ENCODE data around the gene TRMT44. TPM values are rescaled to one million over a fixed set of nuclear protein-coding genes. Genes with fewer than 3 reads are reported as not detected.

TRMT44 gene
- total RNA-seq, 1 experiment from 2014 or later = 22.9 TPM

DNA sequence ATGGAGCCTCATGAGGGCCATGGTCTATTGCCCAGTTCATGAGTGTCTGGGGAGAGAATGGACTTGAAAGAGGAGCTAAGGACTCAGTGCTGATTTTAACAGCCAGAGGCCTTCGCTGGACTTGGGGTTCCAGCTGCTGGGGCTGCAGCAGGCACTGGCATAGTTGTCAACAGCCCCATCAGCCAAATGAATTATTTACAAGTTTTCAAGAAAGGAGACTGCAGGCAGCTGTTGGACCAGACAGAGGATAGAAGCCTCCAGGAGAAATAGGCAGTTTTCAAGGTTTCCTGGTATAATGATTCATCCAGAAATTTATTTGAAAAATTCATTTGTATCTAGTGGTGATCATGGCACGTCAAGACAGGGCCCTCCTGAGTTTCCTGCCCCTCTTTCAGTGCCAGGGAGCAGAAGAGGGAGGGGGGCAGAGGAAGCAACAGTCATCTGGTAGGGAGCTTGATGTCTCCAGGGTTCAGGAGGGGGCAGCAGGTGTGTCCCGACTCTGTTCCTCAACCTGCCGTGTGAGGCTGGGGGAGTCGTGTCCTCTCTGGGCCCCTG, 76.5 kb downstream of the TRMT44 start:
- no peaks in the 10 kb centered on the region for H3K36me3 ChIP-seq (ENCODE audit: insufficient read depth, low read length, poor library complexity, severe bottlenecking)
- CTCF ChIA-PET = no interaction called here
- H3K4me3 ChIP-seq (ENCODE audit: low read depth, low read length, poor library complexity, severe bottlenecking) = no peak overlapping the region
- intact Hi-C loops (cut with micrococcal nuclease; ENCODE audit: unreplicated experiment) = no loop called here
- no peaks in the 10 kb centered on the region for H3K4me1 ChIP-seq (ENCODE audit: insufficient read depth, low read length, poor library complexity, severe bottlenecking)
- POLR2A ChIA-PET (ENCODE audit: low non-redundant PET) = no interaction called here
- H3K27ac ChIP-seq (ENCODE audit: low read depth, low read length, poor library complexity, severe bottlenecking) = no peak overlapping the region
- BruUV-seq (replicated peaks) = no TSS peak
- H3K27me3 ChIP-seq (replicated peaks; ENCODE audit: insufficient read depth, low read depth, low read length, poor library complexity) = peaks cover 4% of the 10 kb centered on the region
- no peaks in the 10 kb centered on the region for H3K9me3 ChIP-seq (ENCODE audit: low read depth, low read length, poor library complexity, severe bottlenecking)
- no peak for TF ChIP-seq EZH2 (IDR thresholded peaks at IDR 0.05; ENCODE audit: borderline replicate concordance, low read depth, low read length, poor library complexity, severe bottlenecking)
- TF ChIP-seq, protein P1, sequence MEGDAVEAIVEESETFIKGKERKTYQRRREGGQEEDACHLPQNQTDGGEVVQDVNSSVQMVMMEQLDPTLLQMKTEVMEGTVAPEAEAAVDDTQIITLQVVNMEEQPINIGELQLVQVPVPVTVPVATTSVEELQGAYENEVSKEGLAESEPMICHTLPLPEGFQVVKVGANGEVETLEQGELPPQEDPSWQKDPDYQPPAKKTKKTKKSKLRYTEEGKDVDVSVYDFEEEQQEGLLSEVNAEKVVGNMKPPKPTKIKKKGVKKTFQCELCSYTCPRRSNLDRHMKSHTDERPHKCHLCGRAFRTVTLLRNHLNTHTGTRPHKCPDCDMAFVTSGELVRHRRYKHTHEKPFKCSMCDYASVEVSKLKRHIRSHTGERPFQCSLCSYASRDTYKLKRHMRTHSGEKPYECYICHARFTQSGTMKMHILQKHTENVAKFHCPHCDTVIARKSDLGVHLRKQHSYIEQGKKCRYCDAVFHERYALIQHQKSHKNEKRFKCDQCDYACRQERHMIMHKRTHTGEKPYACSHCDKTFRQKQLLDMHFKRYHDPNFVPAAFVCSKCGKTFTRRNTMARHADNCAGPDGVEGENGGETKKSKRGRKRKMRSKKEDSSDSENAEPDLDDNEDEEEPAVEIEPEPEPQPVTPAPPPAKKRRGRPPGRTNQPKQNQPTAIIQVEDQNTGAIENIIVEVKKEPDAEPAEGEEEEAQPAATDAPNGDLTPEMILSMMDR (conservative IDR thresholded peaks at IDR 0.05; ENCODE audit: low read depth, low read length) = no peak
- DNase-seq (ENCODE audit: low spot score) = no peak

DNA sequence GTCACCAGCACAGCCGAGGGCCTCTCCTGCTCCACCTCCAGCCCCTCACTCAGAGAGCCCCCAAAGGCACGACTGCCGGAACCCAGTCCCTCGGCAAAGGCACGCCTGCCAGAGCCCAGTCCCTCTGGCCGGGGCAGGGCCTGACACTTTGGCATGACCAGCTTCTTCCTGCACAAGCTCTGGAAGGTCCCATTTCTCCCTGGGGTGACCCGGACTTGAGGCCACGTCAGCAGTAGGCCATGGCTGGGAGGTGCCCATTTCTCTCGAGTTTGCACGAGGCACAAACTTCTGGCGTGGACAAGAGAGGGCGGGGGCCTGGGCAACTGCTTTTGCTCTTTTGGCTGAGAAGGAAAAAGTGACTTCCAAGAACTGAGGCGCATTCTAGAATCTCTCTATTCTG, 77.4 kb downstream of the TRMT44 start:
- no peaks in the 10 kb centered on the region for H3K36me3 ChIP-seq (ENCODE audit: insufficient read depth, low read length, poor library complexity, severe bottlenecking)
- TF ChIP-seq EZH2 (IDR thresholded peaks at IDR 0.05; ENCODE audit: borderline replicate concordance, low read depth, low read length, poor library complexity, severe bottlenecking) = no peak
- TF ChIP-seq, protein P1 (conservative IDR thresholded peaks at IDR 0.05; ENCODE audit: low read depth, low read length) = no peak
- no peak overlapping the region for H3K4me3 ChIP-seq (ENCODE audit: low read depth, low read length, poor library complexity, severe bottlenecking)
- intact Hi-C loops (cut with micrococcal nuclease; ENCODE audit: unreplicated experiment) = no loop called here
- H3K9me3 ChIP-seq (ENCODE audit: low read depth, low read length, poor library complexity, severe bottlenecking) = no peaks in the 10 kb centered on the region
- DNase-seq (ENCODE audit: low spot score) = no peak
- BruUV-seq (replicated peaks) = no TSS peak
- no peak overlapping the region for H3K27ac ChIP-seq (ENCODE audit: low read depth, low read length, poor library complexity, severe bottlenecking)
- no peaks in the 10 kb centered on the region for H3K27me3 ChIP-seq (replicated peaks; ENCODE audit: insufficient read depth, low read depth, low read length, poor library complexity)
- POLR2A ChIA-PET (ENCODE audit: low non-redundant PET) = no interaction called here
- no peaks in the 10 kb centered on the region for H3K4me1 ChIP-seq (ENCODE audit: insufficient read depth, low read length, poor library complexity, severe bottlenecking)
- CTCF ChIA-PET = no interaction called here

- no TSS peak for BruUV-seq (replicated peaks)
- no peaks in the 10 kb centered on the region for H3K4me1 ChIP-seq (ENCODE audit: insufficient read depth, low read length, poor library complexity, severe bottlenecking)
- no peaks in the 10 kb centered on the region for H3K36me3 ChIP-seq (ENCODE audit: insufficient read depth, low read length, poor library complexity, severe bottlenecking)
- no peak overlapping the region for H3K27ac ChIP-seq (ENCODE audit: low read depth, low read length, poor library complexity, severe bottlenecking)
- H3K27me3 ChIP-seq (replicated peaks; ENCODE audit: insufficient read depth, low read depth, low read length, poor library complexity) = no peaks in the 10 kb centered on the region
- no peak for TF ChIP-seq EZH2 (IDR thresholded peaks at IDR 0.05; ENCODE audit: borderline replicate concordance, low read depth, low read length, poor library complexity, severe bottlenecking)
- TF ChIP-seq, protein P1 (conservative IDR thresholded peaks at IDR 0.05; ENCODE audit: low read depth, low read length) = no peak
- POLR2A ChIA-PET (ENCODE audit: low non-redundant PET) = no interaction called here
- no peaks in the 10 kb centered on the region for H3K9me3 ChIP-seq (ENCODE audit: low read depth, low read length, poor library complexity, severe bottlenecking)
- intact Hi-C loops (cut with micrococcal nuclease; ENCODE audit: unreplicated experiment) = no loop called here
- CTCF ChIA-PET = no interaction called here
- no peak for DNase-seq (ENCODE audit: low spot score)
- H3K4me3 ChIP-seq (ENCODE audit: low read depth, low read length, poor library complexity, severe bottlenecking) = no peak overlapping the region
Observed at GRCh38 chr4:8522160-8523120, 81.9 kb downstream of the TRMT44 start.

Measured in A673 (cell line).